Activated naive CD4-positive, alpha-beta T cell treated with anti-CD3 and anti-CD28 coated beads, Interleukin-2, amount 10 ng/mL, durations not matched to agents 7 days and 5 days (primary cell): ENCODE results near the gene KRT36.
A peak's percentile ranks its signal among the peaks of the same experiment; 100 is the strongest.

Source experiments
- CTCF ChIA-PET: fragments of 350-600 bp; sonication (Branson Sonifier 250); formaldehyde crosslinking; loops from one replicate; lab custom pipeline; 2021; ENCODE audit warnings: antibody characterized with exemption; lab: Charles Lee
- DNase-seq: peaks from one replicate; pipeline ENCODE4 v3.0.0-alpha.2; 2020
- H3K27ac Mint-ChIP-seq: one replicate; pipeline ENCODE4 v1.8.0; 2021; ENCODE audit warnings: mild to moderate bottlenecking, moderate library complexity, mixed read lengths
- H3K27me3 Mint-ChIP-seq: one replicate; pipeline ENCODE4 v1.8.0; 2021; ENCODE audit warnings: mild to moderate bottlenecking, mixed read lengths
- H3K36me3 Mint-ChIP-seq: one replicate; pipeline ENCODE4 v1.8.0; 2021; ENCODE audit warnings: mixed read lengths
- H3K4me1 Mint-ChIP-seq: one replicate; pipeline ENCODE4 v1.8.0; 2021; ENCODE audit warnings: mixed read lengths
- H3K4me3 Mint-ChIP-seq: one replicate; pipeline ENCODE4 v1.8.0; 2021; ENCODE audit warnings: mild to moderate bottlenecking, moderate library complexity, mixed read lengths
- H3K9me3 Mint-ChIP-seq: one replicate; pipeline ENCODE4 v1.8.0; 2021; ENCODE audit warnings: mixed read lengths

KRT36 gene

DNA sequence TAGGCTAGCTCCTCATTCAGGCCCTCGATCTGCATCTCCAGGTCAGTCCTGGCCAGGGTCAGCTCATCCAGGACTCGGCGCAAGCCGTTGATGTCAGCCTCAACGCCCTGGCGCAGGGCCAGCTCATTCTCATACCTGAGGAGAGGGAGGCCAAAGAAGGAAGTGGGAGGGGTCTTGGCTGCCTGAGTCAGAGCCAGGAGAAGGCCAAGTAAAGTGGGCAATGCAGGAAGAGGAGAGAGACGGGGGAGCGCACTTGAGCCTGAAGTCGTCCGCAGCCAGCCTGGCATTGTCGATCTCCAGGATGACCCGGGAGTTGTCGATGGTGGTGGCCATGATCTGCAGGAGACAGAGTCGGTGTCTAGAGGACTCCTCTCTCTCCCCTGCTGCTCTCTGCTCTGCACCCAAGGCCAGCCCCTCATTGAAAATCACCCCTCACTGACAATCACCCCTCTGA is 27.1 kb upstream of the KRT36 start:
- CTCF ChIA-PET, result interaction anchor here (1.5 kb wide), 1 partner anchor 32 kb away, joined by 4 read pairs; no protein-coding TSS in a partner anchor
- no peak overlapping the region for H3K27ac Mint-ChIP-seq
- H3K36me3 Mint-ChIP-seq, result no peaks in the 10 kb centered on the region
- peaks cover 21% of the 10 kb centered on the region for H3K27me3 Mint-ChIP-seq
- no peaks in the 10 kb centered on the region for H3K9me3 Mint-ChIP-seq
- DNase-seq, result no peak
- H3K4me1 Mint-ChIP-seq, result no peaks in the 10 kb centered on the region
- no peak overlapping the region for H3K4me3 Mint-ChIP-seq

DNA sequence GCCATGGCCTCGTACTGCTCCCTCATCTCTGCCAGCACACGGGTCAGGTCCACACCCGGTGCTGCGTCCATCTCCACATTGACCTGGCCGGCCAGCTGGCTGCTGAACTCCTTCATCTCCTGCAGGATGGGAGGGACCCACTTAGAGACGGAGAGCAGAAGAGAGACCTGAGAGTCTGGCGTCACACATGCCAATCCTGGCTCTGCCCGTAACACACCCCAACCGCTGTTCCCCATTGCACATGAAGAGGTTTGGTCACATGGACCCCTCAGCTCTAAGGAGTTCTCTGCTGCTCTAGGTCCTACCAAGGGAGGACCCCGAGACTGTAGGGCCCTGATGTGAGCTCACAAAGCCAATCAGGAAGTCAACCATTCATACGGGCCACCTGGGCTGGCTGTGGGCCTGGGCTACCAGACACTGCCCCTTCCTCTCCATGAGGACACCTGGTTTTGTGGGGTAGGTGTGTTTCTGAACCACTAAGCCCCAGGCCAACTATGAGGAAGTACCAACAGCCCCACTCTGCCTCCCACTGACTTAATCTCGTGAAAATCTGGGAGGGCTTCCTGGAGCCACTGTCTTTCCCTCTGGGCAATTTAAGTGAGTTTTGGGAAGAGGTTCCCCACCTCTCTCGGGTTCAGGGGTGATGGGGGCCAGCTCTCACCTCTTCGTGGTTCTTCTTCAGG is 26.6 kb upstream of the KRT36 start:
- DNase-seq, result no peak
- CTCF ChIA-PET, result interaction anchor here (1.5 kb wide), 1 partner anchor 33 kb away, joined by 4 read pairs; no protein-coding TSS in a partner anchor
- Mint-ChIP-seq H3K4me3 (no peak overlapping the region), H3K27me3 (peaks cover 22% of the 10 kb centered on the region), H3K9me3 (no peaks in the 10 kb centered on the region), H3K27ac (no peak overlapping the region), H3K36me3 (no peaks in the 10 kb centered on the region), H3K4me1 (no peaks in the 10 kb centered on the region)

GRCh38 chr17:41513168-41513547 is 23.4 kb upstream of the KRT36 start:
- peaks cover 25% of the 10 kb centered on the region for H3K27me3 Mint-ChIP-seq
- H3K9me3 Mint-ChIP-seq, result no peaks in the 10 kb centered on the region
- no peak for DNase-seq
- H3K36me3 Mint-ChIP-seq, result no peaks in the 10 kb centered on the region
- no peak overlapping the region for H3K27ac Mint-ChIP-seq
- CTCF ChIA-PET, result no interaction called here
- H3K4me3 Mint-ChIP-seq, result no peak overlapping the region
- H3K4me1 Mint-ChIP-seq, result no peaks in the 10 kb centered on the region

GRCh38 chr17:41512546-41513167 is 22.9 kb upstream of the KRT36 start:
- H3K9me3 Mint-ChIP-seq, result no peaks in the 10 kb centered on the region
- H3K4me1 Mint-ChIP-seq, result no peaks in the 10 kb centered on the region
- CTCF ChIA-PET, result interaction anchor here (0.7 kb wide), 1 partner anchor 36 kb away, joined by 4 read pairs; no protein-coding TSS in a partner anchor
- no peaks in the 10 kb centered on the region for H3K36me3 Mint-ChIP-seq
- no peak overlapping the region for H3K4me3 Mint-ChIP-seq
- no peak for DNase-seq
- H3K27me3 Mint-ChIP-seq, result peaks cover 25% of the 10 kb centered on the region
- no peak overlapping the region for H3K27ac Mint-ChIP-seq

DNA sequence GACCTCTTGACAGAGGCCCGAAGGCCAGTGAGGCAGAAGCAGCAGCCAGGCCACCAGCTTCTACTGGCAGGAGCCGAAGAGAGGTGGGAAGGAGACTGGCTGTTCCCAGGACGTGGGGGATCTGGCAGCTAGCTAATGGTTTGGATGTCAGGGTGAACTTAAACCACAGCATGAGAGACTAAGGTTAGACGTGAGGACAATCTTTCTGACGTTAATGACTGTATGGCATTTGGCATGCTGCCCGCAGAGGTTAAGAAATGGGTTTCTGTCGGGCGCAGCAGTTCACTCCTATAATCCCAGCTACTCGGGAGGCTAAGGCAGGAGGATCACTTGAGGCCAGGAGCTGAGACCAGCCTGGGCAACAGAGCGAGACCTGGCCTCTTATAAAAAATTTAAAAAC is 22.0 kb upstream of the KRT36 start:
- DNase-seq, result no peak
- H3K27me3 Mint-ChIP-seq, result peaks cover 21% of the 10 kb centered on the region
- H3K4me3 Mint-ChIP-seq, result no peak overlapping the region
- H3K9me3 Mint-ChIP-seq, result no peaks in the 10 kb centered on the region
- H3K4me1 Mint-ChIP-seq, result no peaks in the 10 kb centered on the region
- CTCF ChIA-PET, result no interaction called here
- H3K27ac Mint-ChIP-seq, result no peak overlapping the region
- H3K36me3 Mint-ChIP-seq, result no peaks in the 10 kb centered on the region

GRCh38 chr17:41511116-41511515 is 21.4 kb upstream of the KRT36 start:
- Mint-ChIP-seq H3K4me1 (no peaks in the 10 kb centered on the region), H3K4me3 (no peak overlapping the region), H3K27ac (no peak overlapping the region), H3K27me3 (peaks cover 21% of the 10 kb centered on the region), H3K36me3 (no peaks in the 10 kb centered on the region), H3K9me3 (no peaks in the 10 kb centered on the region)
- DNase-seq, result no peak
- CTCF ChIA-PET, result no interaction called here

DNA sequence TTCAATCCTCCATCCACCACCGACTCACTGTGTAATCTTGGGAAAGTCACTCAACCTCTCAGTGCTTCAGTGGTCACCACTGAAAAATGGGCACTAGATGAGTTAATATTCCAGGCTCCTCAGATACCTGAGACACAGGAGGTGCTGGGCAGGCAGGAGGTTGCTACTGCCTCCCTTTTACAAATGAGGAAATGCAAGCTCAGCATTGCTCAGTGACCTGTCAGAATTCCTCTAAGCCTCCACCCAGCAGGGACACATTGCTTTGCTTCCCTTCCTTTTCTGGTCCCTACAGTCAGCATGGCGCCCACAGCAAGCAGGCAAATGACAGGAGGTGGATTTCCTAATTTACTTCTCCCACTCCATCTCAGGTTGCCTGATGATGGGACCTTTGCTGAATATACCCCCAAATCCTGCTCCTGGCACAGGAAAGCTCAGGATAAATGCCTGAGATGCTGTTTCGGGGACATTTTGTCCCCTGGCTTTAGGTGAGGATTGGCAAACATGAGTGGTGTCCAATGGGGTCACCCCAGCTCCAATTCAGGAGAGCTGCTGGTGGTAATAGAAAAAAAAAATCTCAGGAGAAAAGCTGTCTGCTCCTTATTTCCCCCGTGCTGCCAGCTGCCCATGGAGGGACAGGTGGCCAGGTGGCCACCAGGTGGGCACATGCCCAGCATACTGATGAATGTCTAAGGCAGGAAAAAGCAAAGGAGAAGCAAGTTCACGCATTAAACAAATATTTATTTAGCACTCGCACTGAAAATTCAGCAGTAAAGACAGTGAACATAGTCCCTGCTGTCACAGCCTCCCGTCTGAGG is 20.7 kb upstream of the KRT36 start:
- Mint-ChIP-seq H3K36me3 (no peaks in the 10 kb centered on the region), H3K27me3 (peaks cover 21% of the 10 kb centered on the region), H3K9me3 (no peaks in the 10 kb centered on the region), H3K4me1 (no peaks in the 10 kb centered on the region), H3K4me3 (no peak overlapping the region), H3K27ac (no peak overlapping the region)
- CTCF ChIA-PET, result interaction anchor here (0.7 kb wide), 1 partner anchor 38 kb away, joined by 3 read pairs; no protein-coding TSS in a partner anchor
- DNase-seq, result no peak

DNA sequence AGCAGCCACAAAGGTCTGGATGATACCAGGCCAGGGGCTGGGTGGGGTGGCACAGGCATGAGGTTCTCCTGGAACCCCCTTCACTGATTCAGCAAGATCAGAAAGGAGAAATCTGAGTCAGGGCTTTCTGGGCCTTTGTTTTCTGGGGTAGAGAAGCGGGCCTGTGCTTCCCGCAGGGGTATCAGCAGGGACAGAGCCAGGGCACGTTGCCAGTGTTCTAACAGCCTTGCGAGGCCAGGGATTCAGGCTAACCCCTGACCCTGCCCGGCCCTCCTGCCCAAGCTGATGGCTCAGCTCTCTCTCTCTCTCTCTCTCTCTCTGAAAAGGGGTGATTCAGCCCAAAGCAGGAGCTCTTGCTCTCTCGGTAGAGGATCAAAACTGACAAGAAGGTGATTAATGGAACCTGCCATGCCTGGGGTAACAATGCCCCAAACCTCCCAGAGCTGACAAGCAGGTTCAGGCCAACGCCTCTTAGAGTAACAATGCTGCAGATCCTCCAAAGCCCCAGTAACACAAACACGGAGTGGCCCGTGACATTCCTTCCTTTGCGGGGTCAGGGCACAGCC is 17.7 kb upstream of the KRT36 start:
- no peaks in the 10 kb centered on the region for H3K9me3 Mint-ChIP-seq
- no peak overlapping the region for H3K27ac Mint-ChIP-seq
- peaks cover 19% of the 10 kb centered on the region for H3K27me3 Mint-ChIP-seq
- no peaks in the 10 kb centered on the region for H3K36me3 Mint-ChIP-seq
- no peaks in the 10 kb centered on the region for H3K4me1 Mint-ChIP-seq
- H3K4me3 Mint-ChIP-seq, result no peak overlapping the region
- no peak for DNase-seq
- CTCF ChIA-PET, result no interaction called here

DNA sequence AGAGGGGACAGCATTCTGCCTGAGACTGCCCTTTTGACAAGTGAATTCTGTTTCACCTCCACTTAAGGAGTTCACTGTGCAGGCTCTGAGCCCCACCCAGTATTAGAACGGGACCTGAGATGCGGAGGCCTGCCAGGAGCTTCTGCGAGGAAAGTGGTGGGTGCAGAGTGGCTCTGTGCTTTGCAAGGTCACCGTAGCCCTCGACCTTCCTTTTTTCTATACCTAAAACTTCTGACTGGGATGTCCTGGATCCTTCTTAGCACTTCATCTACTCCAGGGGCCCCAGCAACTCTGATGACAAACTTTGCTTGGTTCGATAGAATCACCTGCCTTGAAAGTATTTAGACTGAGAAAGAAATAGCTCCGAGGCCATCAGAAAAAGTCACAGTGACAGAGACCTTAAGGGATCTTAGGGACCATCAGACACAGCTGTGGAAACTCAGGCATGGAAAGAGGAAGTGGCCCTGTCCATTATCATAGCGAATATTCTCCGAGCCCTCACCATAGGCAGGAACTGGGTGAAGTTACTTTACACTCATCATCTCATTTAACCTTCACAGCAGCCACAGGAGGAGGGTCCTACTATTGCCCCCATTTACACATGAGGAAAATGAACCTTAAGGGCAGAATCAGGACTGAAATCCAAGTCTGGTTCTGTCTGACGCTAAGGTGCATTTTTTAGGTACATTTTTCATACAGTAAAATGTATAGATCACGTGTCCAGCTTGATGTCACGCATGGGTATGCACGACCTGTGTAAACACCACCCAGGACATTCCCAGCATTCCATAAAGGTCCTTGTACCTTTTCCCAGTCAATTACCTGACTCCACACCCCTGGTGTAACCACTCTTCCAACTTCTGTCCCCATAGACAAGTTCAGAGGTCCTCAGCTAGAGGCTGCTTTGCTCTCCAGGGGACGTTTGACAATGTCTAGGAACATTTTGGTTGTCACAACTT is 16.4 kb upstream of the KRT36 start:
- Mint-ChIP-seq H3K4me3 (no peak overlapping the region), H3K27me3 (peaks cover 10% of the 10 kb centered on the region), H3K36me3 (no peaks in the 10 kb centered on the region), H3K27ac (no peak overlapping the region), H3K9me3 (no peaks in the 10 kb centered on the region), H3K4me1 (no peaks in the 10 kb centered on the region)
- DNase-seq, result no peak
- CTCF ChIA-PET, result interaction anchor here (1.1 to 1.2 kb wide), 2 partner anchors 43 to 156 kb away, joined by 3 read pairs; no protein-coding TSS in a partner anchor

GRCh38 chr17:41505007-41505808 is 15.5 kb upstream of the KRT36 start, which contains the start of gene KRT13:
Gene KRT13, minus strand, starts transcription at chr17:41505612. Its CDS starts 62 bp downstream, at chr17:41505550.
- Mint-ChIP-seq H3K4me1 (no peaks in the 10 kb centered on the region), H3K27ac (peak within 1 kb of the TSS; percentile 42)
- DNase-seq, result no peak

GRCh38 chr17:41504246-41504977 is 14.7 kb upstream of the KRT36 start:
- Mint-ChIP-seq H3K36me3 (no peaks in the 10 kb centered on the region), H3K27me3 (peaks cover 13% of the 10 kb centered on the region), H3K4me1 (no peaks in the 10 kb centered on the region), H3K9me3 (no peaks in the 10 kb centered on the region), H3K27ac (no peak overlapping the region), H3K4me3 (no peak overlapping the region)
- DNase-seq, result no peak
- CTCF ChIA-PET, result interaction anchor here (1.2 kb wide), 1 partner anchor 158 kb away, joined by 3 read pairs; no protein-coding TSS in a partner anchor

More at GRCh38 chr17:41505007-41505808, 15.5 kb upstream of the KRT36 start, which contains the start of gene KRT13:
- Mint-ChIP-seq H3K27me3 (peaks cover 11% of the 10 kb centered on the region), H3K36me3 (no peaks in the 10 kb centered on the region), H3K4me3 (no peak within 1 kb of the TSS), H3K9me3 (no peaks in the 10 kb centered on the region)
- CTCF ChIA-PET, result interaction anchor here (0.7 to 1.2 kb wide), 2 partner anchors 44 to 157 kb away, joined by 3 read pairs; no protein-coding TSS in a partner anchor

DNA sequence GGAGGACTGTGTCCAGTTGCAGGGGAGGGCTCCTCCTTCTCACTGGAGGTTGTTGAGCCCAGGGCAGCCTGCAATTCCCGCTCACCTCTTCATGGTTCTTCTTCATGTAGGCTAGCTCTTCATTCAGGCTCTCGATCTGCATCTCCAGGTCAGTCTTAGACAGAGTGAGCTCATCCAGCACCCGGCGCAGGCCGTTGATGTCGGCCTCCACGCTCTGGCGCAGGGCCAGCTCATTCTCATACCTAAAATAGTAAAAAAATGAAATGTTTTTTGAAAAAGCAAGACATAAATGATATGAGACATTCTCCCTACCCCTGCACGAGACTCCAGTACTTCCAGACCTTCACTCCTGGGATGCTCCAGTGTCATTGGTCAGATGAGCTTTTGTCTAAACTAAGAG is 13.5 kb upstream of the KRT36 start:
- H3K4me1 Mint-ChIP-seq, result no peaks in the 10 kb centered on the region
- H3K4me3 Mint-ChIP-seq, result no peak overlapping the region
- peaks cover 15% of the 10 kb centered on the region for H3K27me3 Mint-ChIP-seq
- DNase-seq, result no peak
- H3K27ac Mint-ChIP-seq, result no peak overlapping the region
- H3K9me3 Mint-ChIP-seq, result no peaks in the 10 kb centered on the region
- CTCF ChIA-PET, result interaction anchor here (1.3 kb wide), 1 partner anchor 159 kb away, joined by 3 read pairs; no protein-coding TSS in a partner anchor
- H3K36me3 Mint-ChIP-seq, result no peaks in the 10 kb centered on the region
